IMR-90 (cell line): ENCODE measurements around the gene TOGARAM1. TPM values are rescaled to one million over a fixed set of nuclear protein-coding genes. Genes with fewer than 3 reads are reported as not detected.

Source experiments
- ATAC-seq: fragments of 200-7000 bp; cut with Tn5 transposase; 2 replicates; pipeline ENCODE4 v1.9.1; 2020; ENCODE audit warnings: low read depth, mild to moderate bottlenecking, moderate library complexity
- BruUV-seq: library from RNA; stranded (reverse); fragments of 400-500 nt; replicated peaks from 2 replicates; lab custom pipeline; 2021; lab: Mats Ljungman, UMichigan
- CTCF ChIA-PET: fragments of 300-600 bp; formaldehyde crosslinking; extraction: SDS; loops from one replicate; lab custom pipeline; 2021; ENCODE audit warnings: antibody characterized with exemption; lab: Yijun Ruan, JAX
- POLR2A ChIA-PET: fragments of 300-600 bp; sonication (Branson Sonifier 250); formaldehyde crosslinking; loops from one replicate; lab custom pipeline; 2022; ENCODE audit warnings: antibody characterized with exemption; ENCODE audit not compliant: unreplicated experiment; lab: Charles Lee
- DNase-seq: peaks from one replicate; pipeline ENCODE4 v3.0.0; 2013
- H2AFZ ChIP-seq: replicated peaks from 2 replicates; pipeline ENCODE3; 2013; ENCODE audit warnings: low read length, mild to moderate bottlenecking; ENCODE audit not compliant: poor library complexity
- H2AK5ac ChIP-seq: 2 replicates; pipeline ENCODE4 v1.6.1; 2013; ENCODE audit warnings: low read depth, low read length, inconsistent platforms
- H2AK9ac ChIP-seq: replicated peaks from 2 replicates; pipeline ENCODE3; 2013; ENCODE audit warnings: mild to moderate bottlenecking, low read depth, low read length, moderate library complexity; ENCODE audit not compliant: poor library complexity
- H2BK120ac ChIP-seq: 2 replicates; pipeline ENCODE4 v1.6.1; 2013; ENCODE audit warnings: low read depth, low read length, inconsistent platforms
- H2BK15ac ChIP-seq: 3 replicates; pipeline ENCODE4 v1.6.1; 2013; ENCODE audit warnings: low read depth, low read length, inconsistent platforms
- H2BK20ac ChIP-seq: 2 replicates; pipeline ENCODE4 v1.6.1; 2013; ENCODE audit warnings: low read depth, mild to moderate bottlenecking, inconsistent platforms, low read length, moderate library complexity
- H2BK5ac ChIP-seq: 2 replicates; pipeline ENCODE4 v1.6.1; 2013; ENCODE audit warnings: mild to moderate bottlenecking, low read depth, low read length, inconsistent platforms; ENCODE audit not compliant: poor library complexity, severe bottlenecking
- H3K14ac ChIP-seq: replicated peaks from 2 replicates; pipeline ENCODE4 v1.6.1; 2013; ENCODE audit warnings: low read depth, low read length, inconsistent platforms
- H3K18ac ChIP-seq: 2 replicates; pipeline ENCODE4 v1.6.1; 2013; ENCODE audit warnings: low read depth, low read length, control low read depth
- H3K23ac ChIP-seq: 2 replicates; pipeline ENCODE4 v1.6.1; 2013; ENCODE audit warnings: low read depth, low read length, inconsistent platforms
- H3K27ac ChIP-seq: 2 replicates; pipeline ENCODE4 v1.5.1; 2013; ENCODE audit warnings: mild to moderate bottlenecking, control low read depth, low read length; ENCODE audit not compliant: insufficient read depth
- H3K27me3 ChIP-seq: 2 replicates; pipeline ENCODE4 v1.6.1; 2013; ENCODE audit warnings: low read length; ENCODE audit not compliant: control insufficient read depth, insufficient read depth
- H3K36me3 ChIP-seq: 2 replicates; pipeline ENCODE4 v1.6.1; 2013; ENCODE audit warnings: low read length, mixed read lengths; ENCODE audit not compliant: control insufficient read depth, insufficient read depth
- H3K4ac ChIP-seq: 2 replicates; pipeline ENCODE4 v1.6.1; 2013; ENCODE audit warnings: low read depth, low read length, inconsistent platforms
- H3K4me1 ChIP-seq: 2 replicates; pipeline ENCODE4 v1.6.1; 2013; ENCODE audit warnings: low read length, mixed read lengths; ENCODE audit not compliant: control insufficient read depth, insufficient read depth
- H3K4me2 ChIP-seq: 2 replicates; pipeline ENCODE4 v1.6.1; 2013; ENCODE audit warnings: low read depth, mild to moderate bottlenecking, control low read depth, low read length, moderate library complexity
- H3K4me3 ChIP-seq: 2 replicates; pipeline ENCODE4 v1.5.1; 2013; ENCODE audit warnings: low read depth, mild to moderate bottlenecking, control low read depth, low read length, moderate library complexity; ENCODE audit not compliant: insufficient read depth
- H3K56ac ChIP-seq: 2 replicates; pipeline ENCODE4 v1.6.1; 2013; ENCODE audit warnings: low read length, inconsistent platforms; ENCODE audit not compliant: insufficient read depth; ENCODE audit errors: extremely low read depth
- H3K79me1 ChIP-seq, 2 experiments: 2 replicates each; pipeline ENCODE4 v1.6.1; 2013; ENCODE audit warnings: low read length in 2 of 2, inconsistent platforms in 1 of 2, low read depth in 1 of 2
- H3K9ac ChIP-seq: 2 replicates; pipeline ENCODE4 v1.6.1; 2013; ENCODE audit warnings: low read depth, low read length, control low read depth
- H3K9me1 ChIP-seq: 2 replicates; pipeline ENCODE4 v1.6.1; 2013; ENCODE audit warnings: low read length, inconsistent platforms; ENCODE audit not compliant: insufficient read depth
- H3K9me3 ChIP-seq: 2 replicates; pipeline ENCODE4 v1.6.1; 2013; ENCODE audit warnings: low read length; ENCODE audit not compliant: control insufficient read depth, insufficient read depth
- H4K20me1 ChIP-seq: 2 replicates; pipeline ENCODE4 v1.6.1; 2013; ENCODE audit warnings: low read length, inconsistent platforms; ENCODE audit not compliant: insufficient read depth
- H4K5ac ChIP-seq: 2 replicates; pipeline ENCODE4 v1.6.1; 2013; ENCODE audit warnings: mild to moderate bottlenecking, low read depth, low read length, control low read depth
- H4K8ac ChIP-seq, 2 experiments: 2 replicates each; pipeline ENCODE4 v1.6.1; 2013; ENCODE audit warnings: low read depth in 2 of 2, low read length in 2 of 2, control low read depth in 1 of 2, inconsistent platforms in 1 of 2
- H4K91ac ChIP-seq: 2 replicates; pipeline ENCODE4 v1.6.1; 2013; ENCODE audit warnings: low read depth, low read length, inconsistent platforms; ENCODE audit not compliant: insufficient read depth
- BHLHE40 ChIP-seq: fragments of 150-350 bp; IDR thresholded peaks from 2 replicates; pipeline ENCODE4 v1.6.1; 2016; ENCODE audit warnings: mild to moderate bottlenecking, low read depth, low read length
- CEBPB ChIP-seq: IDR thresholded peaks from 2 replicates; pipeline ENCODE4 v1.6.1; 2012; ENCODE audit warnings: low read depth, low read length, improper control_type of control experiment
- CHD1 ChIP-seq: IDR thresholded peaks from 2 replicates; pipeline ENCODE4 v1.6.1; 2012; ENCODE audit warnings: low read depth, low read length, improper control_type of control experiment
- CTCF ChIP-seq: conservative IDR thresholded peaks from 2 replicates; pipeline ENCODE4 v1.5.1; 2012; ENCODE audit warnings: mild to moderate bottlenecking, low read depth, low read length, improper control_type of control experiment
- MAFK ChIP-seq: IDR thresholded peaks from 2 replicates; pipeline ENCODE4 v1.6.1; 2012; ENCODE audit warnings: low read depth, low read length, improper control_type of control experiment
- MAZ ChIP-seq: IDR thresholded peaks from 2 replicates; pipeline ENCODE4 v1.6.1; 2012; ENCODE audit warnings: low read depth, mild to moderate bottlenecking, low read length, improper control_type of control experiment, moderate library complexity, borderline replicate concordance
- NFE2L2 ChIP-seq: fragments of 150-350 bp; IDR thresholded peaks from 2 replicates; pipeline ENCODE4 v1.6.1; 2016; ENCODE audit warnings: low read depth, mild to moderate bottlenecking, low read length
- RCOR1 ChIP-seq: IDR thresholded peaks from 2 replicates; pipeline ENCODE4 v1.6.1; 2012; ENCODE audit warnings: mild to moderate bottlenecking, low read length, improper control_type of control experiment; ENCODE audit not compliant: insufficient replicate concordance
- RFX5 ChIP-seq: IDR thresholded peaks from 2 replicates; pipeline ENCODE4 v1.8.0; 2012; ENCODE audit warnings: low read depth, mild to moderate bottlenecking, low read length, moderate library complexity
- SMC3 ChIP-seq: fragments of 150-350 bp; IDR thresholded peaks from 2 replicates; pipeline ENCODE4 v1.6.1; 2016; ENCODE audit warnings: low read depth, mild to moderate bottlenecking, antibody characterized with exemption, low read length, moderate library complexity
- WGBS, 2 experiments: methylation state at CpG; one replicate each; pipeline versions ENCODE4 v1.1.5 to v1.1.7; 2013; ENCODE audit warnings: missing lambda C conversion rate in 2 of 2; ENCODE audit not compliant: insufficient read length in 1 of 2; ENCODE audit errors: extremely low coverage in 2 of 2; 5-methylcytosine and 5-hydroxymethylcytosine counted together
- dilution Hi-C: fragments of 300-500 bp; cut with HindIII; formaldehyde crosslinking; loops from one replicate; pipeline ENCODE4 v1.14.3; 2018; ENCODE audit warnings: low sequenced_read_pairs; ENCODE audit not compliant: unreplicated experiment
- in situ Hi-C: fragments of 300-500 bp; cut with MboI; formaldehyde crosslinking; loops from 3 replicates; pipeline ENCODE4 v1.14.3; 2019; ENCODE audit warnings: low sequenced_read_pairs, inconsistent platforms, mixed read lengths
- intact Hi-C: fragments of 100-400 bp; cut with micrococcal nuclease; formaldehyde crosslinking; loops from 2 replicates; pipeline ENCODE4 v1.10.0; 2022
- polyA plus RNA-seq, 3 experiments: library from polyadenylated mRNA; depleted of rRNA; stranded (reverse); fragments of >200 nt; gene quantifications; 2 replicates each; pipeline ENCODE4 v1.2.3, GENCODE V29; 2012; ENCODE audit warnings: low replicate concordance in 1 of 3
- total RNA-seq: library from RNA; depleted of rRNA; stranded (reverse); fragments of >200 nt; gene quantifications from 2 replicates; pipeline ENCODE4 v1.2.3, GENCODE V29; 2012
- TF ChIP-seq, protein P1 (sequence below): fragments of 150-350 bp; IDR thresholded peaks from 2 replicates; pipeline ENCODE4 v1.6.1; 2016; ENCODE audit warnings: low read depth, mild to moderate bottlenecking, low read length, moderate library complexity, borderline replicate concordance

TOGARAM1 gene
- total and polyA plus RNA-seq, 2 of the 4 experiments (the other 2 are of a cell fraction), result 3.1 to 13.4 TPM

GRCh38 chr14:44962334-44963043, 499 bp downstream of the TOGARAM1 start:
- Histone ChIP-seq H4K5ac (no peak overlapping the region), H3K27me3 (no peaks in the 10 kb centered on the region), H2AFZ (peak overlapping the region; percentile 97), H3K9me3 (no peaks in the 10 kb centered on the region), H3K27ac (peak overlapping the region; percentile 38), H2AK5ac (no peak overlapping the region), H2BK120ac (no peak overlapping the region; the same call in 1 of the 2 replicates), H3K9me1 (no peaks in the 10 kb centered on the region), H3K23ac (peak overlapping the region; percentile 74), H3K14ac (peak overlapping the region; percentile 74), H3K36me3 (no peaks in the 10 kb centered on the region), H3K4me3 (peak overlapping the region; percentile 56), H3K4ac (peak overlapping the region; percentile 28), H3K9ac (peak overlapping the region; percentile 71), H2BK20ac (no peak overlapping the region), H2BK15ac (no peak overlapping the region), H4K8ac (peak overlapping the region in 1 of 2 experiments; percentile 77; a peak in 1 of 4 replicates), H2BK5ac (peak overlapping the region; percentile 31), H3K4me2 (peak overlapping the region; percentile 93), H3K18ac (no peak overlapping the region), H3K56ac (peak overlapping the region; percentile 46; the same call in 1 of the 2 replicates), H3K4me1 (peaks cover 3% of the 10 kb centered on the region; the same call in 1 of the 2 replicates), H2AK9ac (peak overlapping the region; percentile 75), H4K91ac (no peak overlapping the region; the same call in 1 of the 2 replicates), H3K79me1 (peaks cover 10 to 40% of the 10 kb centered on the region in 2 experiments), H4K20me1 (peaks cover 16% of the 10 kb centered on the region)
- intact Hi-C loops (loop anchor here (2.0 to 5.0 kb wide), 3 partner anchors 125 to 305 kb away; partner anchors contain the start of gene MIS18BP1), in situ Hi-C loops (loop anchor here (10.0 kb wide), 1 partner anchor 172 kb away; the partner anchor contains the start of genes FANCM and FKBP3), dilution Hi-C loops (no loop called here)
- WGBS, 2 experiments, result 2% methylated on average over 8 of the region's 39 CpGs; no CpG with 5 or more reads in 1 of the 2 experiments
- peak; percentile 47 for ATAC-seq
- no peak for TF ChIP-seq CEBPB
- no peak for TF ChIP-seq SMC3
- TF ChIP-seq RCOR1, result no peak
- no peak for TF ChIP-seq NFE2L2
- TF ChIP-seq BHLHE40, result no peak
- no peak for TF ChIP-seq CTCF
- TF ChIP-seq, protein P1, sequence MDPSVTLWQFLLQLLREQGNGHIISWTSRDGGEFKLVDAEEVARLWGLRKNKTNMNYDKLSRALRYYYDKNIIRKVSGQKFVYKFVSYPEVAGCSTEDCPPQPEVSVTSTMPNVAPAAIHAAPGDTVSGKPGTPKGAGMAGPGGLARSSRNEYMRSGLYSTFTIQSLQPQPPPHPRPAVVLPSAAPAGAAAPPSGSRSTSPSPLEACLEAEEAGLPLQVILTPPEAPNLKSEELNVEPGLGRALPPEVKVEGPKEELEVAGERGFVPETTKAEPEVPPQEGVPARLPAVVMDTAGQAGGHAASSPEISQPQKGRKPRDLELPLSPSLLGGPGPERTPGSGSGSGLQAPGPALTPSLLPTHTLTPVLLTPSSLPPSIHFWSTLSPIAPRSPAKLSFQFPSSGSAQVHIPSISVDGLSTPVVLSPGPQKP, result no peak
- TF ChIP-seq CHD1, result no peak
- no peak for TF ChIP-seq MAFK
- TF ChIP-seq MAZ, result no peak; the same call in 1 of the 2 replicates
- TF ChIP-seq RFX5, result no peak
- CTCF ChIA-PET, result interaction anchor here (0.6 kb wide), 1 partner anchor 92 kb away, joined by 3 read pairs; no protein-coding TSS in a partner anchor
- BruUV-seq, result no TSS peak
- DNase-seq, result peak; percentile 54
- POLR2A ChIA-PET, result no interaction called here
